ENCODE measurements around the gene C1QTNF9B.
"Not testable (repeated sequence)": the region's sequence is repeated elsewhere in the genome, so short reads cannot be mapped to it uniquely, and the experiment has no call there.

Gene C1QTNF9B

DNA sequence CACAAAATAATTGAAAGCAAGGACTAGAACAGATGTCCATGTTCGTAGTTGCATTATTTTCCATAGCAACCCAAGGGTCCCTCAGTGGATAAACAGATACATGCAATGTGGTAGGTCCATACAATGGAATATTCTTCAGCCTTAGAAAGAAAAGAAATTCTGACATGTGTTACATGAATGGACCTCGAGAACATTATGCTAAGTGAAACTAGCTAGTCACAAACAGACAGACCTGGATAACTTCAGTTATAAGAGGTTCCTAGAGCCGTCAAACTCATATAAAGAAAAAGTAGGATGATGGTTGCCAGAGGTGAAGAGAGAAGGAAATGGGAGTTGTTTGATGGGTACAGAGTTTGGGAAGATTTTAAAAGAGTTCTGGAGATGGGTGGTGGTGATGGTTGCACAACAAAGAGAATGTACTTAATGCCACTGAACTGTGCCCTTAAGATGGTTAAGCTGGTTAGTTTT, at the start of gene C1QTNF9B:
Gene C1QTNF9B (minus strand): TSS at position 51 of the 468 bp plus-strand sequence.
- in situ Hi-C loops (cut with MboI; ENCODE audit: low sequenced_read_pairs): not testable (repeated sequence)

- in situ Hi-C loops (cut with MboI; ENCODE audit: low sequenced_read_pairs): no loop called here
Measured at GRCh38 chr13:23946900-23947299, 49.6 kb upstream of the C1QTNF9B start.

- in situ Hi-C loops (cut with MboI; ENCODE audit: low sequenced_read_pairs): no loop called here
Measured at GRCh38 chr13:23946067-23946466, 48.8 kb upstream of the C1QTNF9B start.

GRCh38 chr13:23945612-23946011, 48.3 kb upstream of the C1QTNF9B start:
- in situ Hi-C loops (cut with MboI; ENCODE audit: low sequenced_read_pairs): no loop called here

DNA sequence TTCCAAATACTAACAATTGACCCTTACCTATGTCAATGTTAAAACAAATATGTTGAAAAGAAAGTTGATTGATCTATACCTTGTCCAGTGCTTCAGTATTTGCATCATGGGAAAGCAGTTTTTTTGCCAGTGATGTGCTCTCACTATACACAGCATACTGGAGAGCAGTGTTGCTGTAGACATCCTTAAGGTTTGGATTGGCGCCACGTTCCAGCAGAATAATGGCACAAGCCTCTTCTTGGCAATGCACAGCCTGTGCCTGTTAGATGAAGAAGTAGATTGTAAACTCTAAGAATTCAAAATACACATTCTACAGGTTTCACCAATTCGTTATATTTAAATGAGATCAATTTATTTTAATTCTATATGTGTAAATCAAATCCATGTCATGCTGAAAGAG, 43.9 kb upstream of the C1QTNF9B start:
- in situ Hi-C loops (cut with MboI; ENCODE audit: low sequenced_read_pairs): no loop called here

DNA sequence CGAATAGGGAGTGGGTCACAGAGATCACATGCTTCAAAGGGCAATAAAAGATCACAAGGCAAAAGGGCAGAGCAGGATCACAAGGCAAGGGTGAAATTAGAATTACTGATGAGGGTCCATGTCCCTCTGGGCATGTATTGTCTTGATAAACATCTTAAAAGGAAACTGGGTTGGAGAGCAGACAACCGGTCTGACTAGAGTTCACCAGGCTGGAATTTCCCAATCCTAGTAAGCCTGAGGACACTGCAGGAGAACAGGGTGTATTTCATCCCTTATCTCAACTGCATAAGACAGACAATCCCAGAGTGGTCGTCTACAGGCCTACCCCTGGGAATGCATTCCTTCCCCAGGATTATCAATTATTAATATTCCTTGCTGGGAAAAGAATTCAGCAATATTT, 42.4 kb upstream of the C1QTNF9B start:
- in situ Hi-C loops (cut with MboI; ENCODE audit: low sequenced_read_pairs): not testable (repeated sequence)

DNA sequence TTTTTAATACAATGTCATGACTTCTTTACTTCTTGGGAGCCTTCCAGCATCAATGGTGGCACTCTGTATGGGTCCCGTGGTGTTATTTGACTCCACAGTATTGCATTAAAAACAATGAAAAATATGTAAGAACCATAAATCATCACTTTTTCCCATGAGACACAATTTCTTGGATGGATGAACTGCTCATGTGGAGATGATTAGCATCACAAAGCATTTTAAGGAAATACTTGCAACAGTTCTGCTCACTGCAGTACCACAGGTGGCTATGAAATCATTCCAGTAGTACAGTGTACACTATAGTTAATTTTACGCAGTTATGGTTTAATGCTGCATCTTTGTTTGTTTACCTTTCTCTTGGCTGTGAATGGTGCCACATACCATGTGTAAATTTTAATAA, 37.2 kb upstream of the C1QTNF9B start:
- in situ Hi-C loops (cut with MboI; ENCODE audit: low sequenced_read_pairs): no loop called here

GRCh38 chr13:23928985-23929384, 31.7 kb upstream of the C1QTNF9B start:
- in situ Hi-C loops (cut with MboI; ENCODE audit: low sequenced_read_pairs): no loop called here

- in situ Hi-C loops (cut with MboI; ENCODE audit: low sequenced_read_pairs): no loop called here
Measured at GRCh38 chr13:23923031-23923430, 25.7 kb upstream of the C1QTNF9B start.

DNA sequence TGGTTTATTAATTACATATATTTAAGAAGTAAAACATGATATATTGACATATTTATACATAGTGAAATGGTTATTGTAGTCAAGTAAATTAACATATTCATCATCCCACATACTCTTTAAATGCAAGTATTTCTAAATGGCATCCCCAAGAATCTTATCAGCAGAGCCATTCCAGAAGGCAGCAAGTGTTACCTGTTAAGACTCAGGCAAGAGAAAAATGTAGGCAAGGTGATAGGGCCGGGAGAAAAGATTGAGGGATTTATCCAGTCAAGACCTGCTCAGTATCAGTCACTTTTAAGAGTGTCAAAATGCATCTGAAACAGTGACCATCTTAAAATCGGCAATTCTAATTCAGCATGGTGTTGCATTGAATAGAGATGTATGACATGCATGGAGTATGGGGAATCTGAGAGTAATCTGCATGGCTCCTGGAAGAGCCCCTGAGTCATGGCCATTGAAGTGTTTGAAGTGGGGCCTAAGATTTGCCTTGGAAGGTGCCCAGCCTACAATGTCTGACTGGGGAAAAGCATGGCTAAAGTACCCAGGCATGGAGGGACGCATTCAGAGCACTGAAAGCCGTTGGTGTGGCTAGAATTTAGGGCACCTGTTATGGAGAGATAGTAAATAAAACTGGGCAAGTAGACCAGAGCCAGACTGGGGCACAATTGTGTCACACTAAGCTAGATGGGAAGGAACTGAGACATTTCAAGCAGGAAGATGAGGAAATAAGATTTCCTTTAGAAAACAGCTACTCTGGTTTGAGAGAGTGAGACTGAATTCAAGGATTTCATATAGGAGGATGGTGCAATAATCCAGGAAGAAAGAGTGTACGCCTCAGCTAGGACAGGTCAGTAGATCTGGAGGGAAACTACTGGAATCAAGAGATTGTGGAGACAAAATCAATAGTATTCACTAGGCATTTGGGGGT, 25.0 kb upstream of the C1QTNF9B start:
- in situ Hi-C loops (cut with MboI; ENCODE audit: low sequenced_read_pairs): no loop called here

GRCh38 chr13:23921451-23921888, 24.2 kb upstream of the C1QTNF9B start:
- in situ Hi-C loops (cut with MboI; ENCODE audit: low sequenced_read_pairs): no loop called here

DNA sequence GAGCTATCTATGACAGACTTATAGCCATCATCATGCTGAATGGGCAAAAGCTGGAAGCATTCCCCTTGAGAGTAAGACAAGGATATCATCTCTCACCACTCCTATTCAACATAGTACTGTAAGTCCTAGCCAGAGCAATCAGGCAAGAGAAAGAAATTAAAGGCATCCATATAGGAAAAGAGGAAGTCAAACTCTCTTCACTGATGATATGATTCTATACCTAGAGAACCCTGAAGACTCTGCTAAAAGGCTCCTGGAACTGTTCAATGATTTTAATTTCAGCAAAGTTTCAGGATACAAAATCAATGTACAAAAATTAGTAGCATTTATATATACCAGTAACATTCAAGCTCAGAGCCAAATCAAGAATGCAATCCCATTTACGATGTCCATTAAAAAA, 21.7 kb upstream of the C1QTNF9B start:
- in situ Hi-C loops (cut with MboI; ENCODE audit: low sequenced_read_pairs): no loop called here

DNA sequence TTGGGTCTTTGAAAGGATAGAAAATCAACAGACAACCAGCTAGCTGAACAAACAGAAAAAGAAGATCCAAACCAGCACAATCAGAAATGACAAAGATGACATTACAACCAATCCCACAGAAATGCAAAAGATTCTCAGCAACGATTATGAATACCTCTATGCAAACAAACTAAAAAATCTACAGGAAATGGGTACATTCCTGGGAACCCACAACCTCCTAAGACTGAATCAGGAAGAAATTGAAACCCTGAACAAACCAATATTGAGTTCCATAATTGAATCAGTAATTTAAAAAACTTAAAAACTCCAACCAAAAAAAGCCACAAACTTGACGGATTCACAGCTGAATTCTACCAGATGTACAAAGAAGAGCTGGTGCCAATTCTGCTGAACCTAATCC, 20.9 kb upstream of the C1QTNF9B start:
- in situ Hi-C loops (cut with MboI; ENCODE audit: low sequenced_read_pairs): no loop called here

- in situ Hi-C loops (cut with MboI; ENCODE audit: low sequenced_read_pairs): no loop called here
Measured at GRCh38 chr13:23915308-23915707, 18.0 kb upstream of the C1QTNF9B start.

- in situ Hi-C loops (cut with MboI; ENCODE audit: low sequenced_read_pairs): no loop called here
Measured at GRCh38 chr13:23912469-23912868, 15.2 kb upstream of the C1QTNF9B start.

- in situ Hi-C loops (cut with MboI; ENCODE audit: low sequenced_read_pairs): no loop called here
Measured at GRCh38 chr13:23909606-23910005, 12.3 kb upstream of the C1QTNF9B start.

DNA sequence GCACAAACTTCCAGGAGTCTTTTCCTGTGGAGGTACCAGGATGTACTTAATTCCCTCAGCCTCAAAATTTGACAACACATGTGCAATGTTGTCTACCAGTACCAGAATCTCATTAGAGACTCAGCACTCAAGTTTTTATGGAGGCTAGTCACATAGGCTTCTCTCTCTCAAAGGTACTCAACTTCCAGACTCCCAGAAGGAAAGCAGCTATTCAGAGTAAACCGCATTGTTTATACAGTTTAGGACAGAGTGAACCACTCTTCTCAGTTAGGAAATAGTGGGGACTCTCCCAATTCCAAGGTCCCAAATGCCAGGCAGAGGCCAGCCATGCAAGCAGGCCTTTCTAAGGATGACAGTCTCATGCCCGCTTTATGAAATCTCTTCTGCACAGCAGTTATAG, 8.5 kb upstream of the C1QTNF9B start:
- in situ Hi-C loops (cut with MboI; ENCODE audit: low sequenced_read_pairs): no loop called here

GRCh38 chr13:23903906-23904280, 6.6 kb upstream of the C1QTNF9B start:
- in situ Hi-C loops (cut with MboI; ENCODE audit: low sequenced_read_pairs): no loop called here

- in situ Hi-C loops (cut with MboI; ENCODE audit: low sequenced_read_pairs): no loop called here
Measured at GRCh38 chr13:23902975-23903905, 5.9 kb upstream of the C1QTNF9B start.

GRCh38 chr13:23901365-23901764, 4.1 kb upstream of the C1QTNF9B start:
- in situ Hi-C loops (cut with MboI; ENCODE audit: low sequenced_read_pairs): no loop called here

GRCh38 chr13:23899555-23899954, 2.3 kb upstream of the C1QTNF9B start:
- in situ Hi-C loops (cut with MboI; ENCODE audit: low sequenced_read_pairs): no loop called here
